Activated T-helper 17 cell treated with anti-CD3 and anti-CD28 coated beads, Interleukin-2, amount 50 U/mL, for 72 hours (primary cell): ENCODE data around the gene PGM3. TPM values are rescaled to one million over a fixed set of nuclear protein-coding genes. Genes with fewer than 3 reads are reported as not detected.
A peak's percentile ranks its signal among the peaks of the same experiment; 100 is the strongest.

Source experiments
- ATAC-seq: fragments of 150-1000 bp; cut with Tn5 transposase; replicated peaks from 2 replicates; pipeline ENCODE4 v1.10.0; 2021; ENCODE audit warnings: mild to moderate bottlenecking, moderate library complexity
- H3K27ac Mint-ChIP-seq: one replicate; pipeline ENCODE4 v1.8.0; 2022; ENCODE audit warnings: mixed read lengths
- H3K27me3 Mint-ChIP-seq: one replicate; pipeline ENCODE4 v1.8.0; 2022; ENCODE audit warnings: mixed read lengths
- H3K36me3 Mint-ChIP-seq: one replicate; pipeline ENCODE4 v1.8.0; 2022; ENCODE audit warnings: low read depth, mild to moderate bottlenecking, mixed read lengths
- H3K4me1 Mint-ChIP-seq: one replicate; pipeline ENCODE4 v1.8.0; 2022; ENCODE audit warnings: mixed read lengths
- H3K4me3 Mint-ChIP-seq: one replicate; pipeline ENCODE4 v1.8.0; 2022; ENCODE audit warnings: mild to moderate bottlenecking, mixed read lengths
- H3K9me3 Mint-ChIP-seq: one replicate; pipeline ENCODE4 v1.8.0; 2022; ENCODE audit warnings: mixed read lengths
- total RNA-seq, 2 donors: library from RNA; stranded (reverse); gene quantifications; one replicate each; pipeline ENCODE4 v1.2.3, GENCODE V29; 2022

Gene PGM3
- total RNA-seq, 2 donors from 2014 or later = 21.3 to 35.8 TPM

GRCh38 chr6:83160167-83160566 lies 32.9 kb downstream of the PGM3 start:
- Mint-ChIP-seq H3K9me3 (no peaks in the 10 kb centered on the region), H3K4me3 (no peak overlapping the region), H3K4me1 (no peaks in the 10 kb centered on the region), H3K27ac (no peak overlapping the region), H3K36me3 (peaks cover 78% of the 10 kb centered on the region), H3K27me3 (no peaks in the 10 kb centered on the region)
- ATAC-seq = no peak

GRCh38 chr6:83155794-83156193 lies 37.3 kb downstream of the PGM3 start:
- no peak for ATAC-seq
- Mint-ChIP-seq H3K27ac (no peak overlapping the region), H3K4me3 (no peak overlapping the region), H3K4me1 (no peaks in the 10 kb centered on the region), H3K27me3 (no peaks in the 10 kb centered on the region), H3K36me3 (peaks cover 78% of the 10 kb centered on the region), H3K9me3 (no peaks in the 10 kb centered on the region)

GRCh38 chr6:83153883-83154521 lies 39.1 kb downstream of the PGM3 start:
- Mint-ChIP-seq H3K4me1 (no peaks in the 10 kb centered on the region), H3K27ac (peak overlapping the region; percentile 46), H3K36me3 (peaks cover 75% of the 10 kb centered on the region), H3K27me3 (no peaks in the 10 kb centered on the region), H3K4me3 (no peak overlapping the region), H3K9me3 (no peaks in the 10 kb centered on the region)
- ATAC-seq = no peak

- Mint-ChIP-seq H3K4me1 (no peaks in the 10 kb centered on the region), H3K4me3 (no peak overlapping the region), H3K9me3 (no peaks in the 10 kb centered on the region), H3K27ac (no peak overlapping the region), H3K36me3 (peaks cover 81% of the 10 kb centered on the region), H3K27me3 (no peaks in the 10 kb centered on the region)
- no peak for ATAC-seq
Observed at GRCh38 chr6:83152913-83153312, 40.2 kb downstream of the PGM3 start.

- no peak overlapping the region for H3K4me3 Mint-ChIP-seq
- H3K36me3 Mint-ChIP-seq = peaks cover 71% of the 10 kb centered on the region
- H3K4me1 Mint-ChIP-seq = no peaks in the 10 kb centered on the region
- no peaks in the 10 kb centered on the region for H3K27me3 Mint-ChIP-seq
- no peaks in the 10 kb centered on the region for H3K9me3 Mint-ChIP-seq
- no peak for ATAC-seq
- H3K27ac Mint-ChIP-seq = no peak overlapping the region
Observed at GRCh38 chr6:83151114-83151513, 42.0 kb downstream of the PGM3 start.

GRCh38 chr6:83138758-83139157 lies 54.3 kb downstream of the PGM3 start:
- Mint-ChIP-seq H3K27ac (no peak overlapping the region), H3K27me3 (no peaks in the 10 kb centered on the region), H3K4me3 (no peak overlapping the region), H3K36me3 (peaks cover 89% of the 10 kb centered on the region), H3K4me1 (no peaks in the 10 kb centered on the region), H3K9me3 (no peaks in the 10 kb centered on the region)
- no peak for ATAC-seq

- Mint-ChIP-seq H3K36me3 (peaks cover 84% of the 10 kb centered on the region), H3K27ac (no peak overlapping the region)
Observed at GRCh38 chr6:83138118-83138722, 54.8 kb downstream of the PGM3 start.

GRCh38 chr6:83132121-83132520 lies 60.9 kb downstream of the PGM3 start:
- H3K27ac Mint-ChIP-seq = no peak overlapping the region
- peaks cover 83% of the 10 kb centered on the region for H3K36me3 Mint-ChIP-seq
- no peaks in the 10 kb centered on the region for H3K4me1 Mint-ChIP-seq
- no peaks in the 10 kb centered on the region for H3K27me3 Mint-ChIP-seq
- H3K4me3 Mint-ChIP-seq = no peak overlapping the region
- H3K9me3 Mint-ChIP-seq = no peaks in the 10 kb centered on the region
- ATAC-seq = no peak

More at GRCh38 chr6:83138118-83138722, 54.8 kb downstream of the PGM3 start:
- Mint-ChIP-seq H3K9me3 (no peaks in the 10 kb centered on the region), H3K4me1 (no peaks in the 10 kb centered on the region), H3K27me3 (no peaks in the 10 kb centered on the region), H3K4me3 (no peak overlapping the region)
- no peak for ATAC-seq

- ATAC-seq = no peak
- Mint-ChIP-seq H3K4me1 (no peaks in the 10 kb centered on the region), H3K9me3 (no peaks in the 10 kb centered on the region), H3K4me3 (no peak overlapping the region), H3K36me3 (peaks cover 90% of the 10 kb centered on the region), H3K27ac (peak overlapping the region; percentile 43), H3K27me3 (no peaks in the 10 kb centered on the region)
Observed at GRCh38 chr6:83127976-83128375, 65.1 kb downstream of the PGM3 start.

GRCh38 chr6:83127258-83127657 lies 65.8 kb downstream of the PGM3 start:
- Mint-ChIP-seq H3K27ac (no peak overlapping the region), H3K4me3 (no peak overlapping the region), H3K9me3 (no peaks in the 10 kb centered on the region), H3K27me3 (no peaks in the 10 kb centered on the region), H3K36me3 (peaks cover 86% of the 10 kb centered on the region), H3K4me1 (no peaks in the 10 kb centered on the region)
- no peak for ATAC-seq

GRCh38 chr6:83126807-83127206 lies 66.3 kb downstream of the PGM3 start:
- ATAC-seq = no peak
- Mint-ChIP-seq H3K36me3 (peaks cover 86% of the 10 kb centered on the region), H3K4me3 (no peak overlapping the region), H3K27me3 (no peaks in the 10 kb centered on the region), H3K9me3 (no peaks in the 10 kb centered on the region), H3K27ac (peak overlapping the region; percentile 21), H3K4me1 (no peaks in the 10 kb centered on the region)

- no peaks in the 10 kb centered on the region for H3K9me3 Mint-ChIP-seq
- no peak for ATAC-seq
- H3K4me3 Mint-ChIP-seq = no peak overlapping the region
- no peaks in the 10 kb centered on the region for H3K4me1 Mint-ChIP-seq
- H3K27me3 Mint-ChIP-seq = no peaks in the 10 kb centered on the region
- H3K27ac Mint-ChIP-seq = peak overlapping the region; percentile 21
- peaks cover 81% of the 10 kb centered on the region for H3K36me3 Mint-ChIP-seq
Observed at GRCh38 chr6:83126223-83126622, 66.8 kb downstream of the PGM3 start.

GRCh38 chr6:83125425-83125824 lies 67.6 kb downstream of the PGM3 start:
- no peaks in the 10 kb centered on the region for H3K4me1 Mint-ChIP-seq
- H3K4me3 Mint-ChIP-seq = no peak overlapping the region
- H3K27ac Mint-ChIP-seq = no peak overlapping the region
- no peak for ATAC-seq
- no peaks in the 10 kb centered on the region for H3K9me3 Mint-ChIP-seq
- H3K27me3 Mint-ChIP-seq = no peaks in the 10 kb centered on the region
- peaks cover 79% of the 10 kb centered on the region for H3K36me3 Mint-ChIP-seq

- no peaks in the 10 kb centered on the region for H3K4me1 Mint-ChIP-seq
- peaks cover 77% of the 10 kb centered on the region for H3K36me3 Mint-ChIP-seq
- ATAC-seq = no peak
- H3K27me3 Mint-ChIP-seq = no peaks in the 10 kb centered on the region
- no peak overlapping the region for H3K27ac Mint-ChIP-seq
- H3K9me3 Mint-ChIP-seq = no peaks in the 10 kb centered on the region
- no peak overlapping the region for H3K4me3 Mint-ChIP-seq
Observed at GRCh38 chr6:83124553-83124952, 68.5 kb downstream of the PGM3 start.

- no peaks in the 10 kb centered on the region for H3K27me3 Mint-ChIP-seq
- no peaks in the 10 kb centered on the region for H3K9me3 Mint-ChIP-seq
- peaks cover 43% of the 10 kb centered on the region for H3K36me3 Mint-ChIP-seq
- no peak overlapping the region for H3K4me3 Mint-ChIP-seq
- no peak for ATAC-seq
- H3K4me1 Mint-ChIP-seq = no peaks in the 10 kb centered on the region
- H3K27ac Mint-ChIP-seq = no peak overlapping the region
Observed at GRCh38 chr6:83119742-83120300, 73.2 kb downstream of the PGM3 start.
